ENCODE results near the gene IGFL1.

DNA sequence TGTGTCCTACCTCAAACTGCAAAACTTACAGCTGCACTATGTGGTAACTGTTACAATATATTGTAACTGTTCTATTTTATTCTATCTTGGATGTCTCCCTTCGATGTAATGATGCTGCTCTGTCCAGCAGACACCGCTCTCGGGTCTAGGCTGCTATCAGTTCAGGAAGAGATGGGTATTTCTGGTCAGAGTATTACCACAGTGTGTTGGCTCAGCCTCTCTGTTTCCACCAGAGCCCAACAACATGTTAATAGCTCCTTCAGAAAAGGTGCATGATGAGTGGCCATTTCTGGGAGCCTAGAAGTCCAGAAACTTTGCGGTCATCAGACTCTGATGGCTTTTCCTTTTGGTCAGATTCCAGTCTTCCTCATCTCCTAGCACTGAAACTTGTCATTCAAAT lies 35.9 kb upstream of the IGFL1 start:
- TF ChIP-seq, protein P1, sequence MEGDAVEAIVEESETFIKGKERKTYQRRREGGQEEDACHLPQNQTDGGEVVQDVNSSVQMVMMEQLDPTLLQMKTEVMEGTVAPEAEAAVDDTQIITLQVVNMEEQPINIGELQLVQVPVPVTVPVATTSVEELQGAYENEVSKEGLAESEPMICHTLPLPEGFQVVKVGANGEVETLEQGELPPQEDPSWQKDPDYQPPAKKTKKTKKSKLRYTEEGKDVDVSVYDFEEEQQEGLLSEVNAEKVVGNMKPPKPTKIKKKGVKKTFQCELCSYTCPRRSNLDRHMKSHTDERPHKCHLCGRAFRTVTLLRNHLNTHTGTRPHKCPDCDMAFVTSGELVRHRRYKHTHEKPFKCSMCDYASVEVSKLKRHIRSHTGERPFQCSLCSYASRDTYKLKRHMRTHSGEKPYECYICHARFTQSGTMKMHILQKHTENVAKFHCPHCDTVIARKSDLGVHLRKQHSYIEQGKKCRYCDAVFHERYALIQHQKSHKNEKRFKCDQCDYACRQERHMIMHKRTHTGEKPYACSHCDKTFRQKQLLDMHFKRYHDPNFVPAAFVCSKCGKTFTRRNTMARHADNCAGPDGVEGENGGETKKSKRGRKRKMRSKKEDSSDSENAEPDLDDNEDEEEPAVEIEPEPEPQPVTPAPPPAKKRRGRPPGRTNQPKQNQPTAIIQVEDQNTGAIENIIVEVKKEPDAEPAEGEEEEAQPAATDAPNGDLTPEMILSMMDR (IDR thresholded peaks at IDR 0.05; ENCODE audit: insufficient read depth, low read depth, low read length) = no peak
- TF ChIP-seq EZH2 (IDR thresholded peaks at IDR 0.05; ENCODE audit: insufficient read depth, low read length) = no peak

All from astrocyte (in vitro differentiated cells and primary cell).